Mononuclear cell (primary cell): ENCODE data around the gene LILRA5. TPM values are rescaled to one million over a fixed set of nuclear protein-coding genes. Genes with fewer than 3 reads are reported as not detected.
"Not testable (repeated sequence)": the region's sequence is repeated elsewhere in the genome, so short reads cannot be mapped to it uniquely, and the experiment has no call there.

Experiments used
- H3K27me3 ChIP-seq: 2 replicates; pipeline ENCODE4 v1.6.0; 2011; ENCODE audit warnings: low read length, control low read depth; ENCODE audit not compliant: insufficient read depth
- H3K4me1 ChIP-seq: 2 replicates; pipeline ENCODE4 v1.5.1; 2011; ENCODE audit warnings: mild to moderate bottlenecking, low read length, control low read depth; ENCODE audit not compliant: insufficient read depth
- H3K4me3 ChIP-seq: 2 replicates; pipeline ENCODE4 v1.5.1; 2011; ENCODE audit warnings: mild to moderate bottlenecking, low read length, moderate library complexity
- H3K9me3 ChIP-seq: 2 replicates; pipeline ENCODE4 v1.5.1; 2011; ENCODE audit warnings: low read depth, mild to moderate bottlenecking, control low read depth, low read length
- total RNA-seq: library from RNA; depleted of rRNA; stranded (reverse); fragments of >200 nt; gene quantifications from one replicate; pipeline ENCODE4 v1.2.3, GENCODE V29; 2012

LILRA5 gene
- total RNA-seq: 191 TPM

DNA sequence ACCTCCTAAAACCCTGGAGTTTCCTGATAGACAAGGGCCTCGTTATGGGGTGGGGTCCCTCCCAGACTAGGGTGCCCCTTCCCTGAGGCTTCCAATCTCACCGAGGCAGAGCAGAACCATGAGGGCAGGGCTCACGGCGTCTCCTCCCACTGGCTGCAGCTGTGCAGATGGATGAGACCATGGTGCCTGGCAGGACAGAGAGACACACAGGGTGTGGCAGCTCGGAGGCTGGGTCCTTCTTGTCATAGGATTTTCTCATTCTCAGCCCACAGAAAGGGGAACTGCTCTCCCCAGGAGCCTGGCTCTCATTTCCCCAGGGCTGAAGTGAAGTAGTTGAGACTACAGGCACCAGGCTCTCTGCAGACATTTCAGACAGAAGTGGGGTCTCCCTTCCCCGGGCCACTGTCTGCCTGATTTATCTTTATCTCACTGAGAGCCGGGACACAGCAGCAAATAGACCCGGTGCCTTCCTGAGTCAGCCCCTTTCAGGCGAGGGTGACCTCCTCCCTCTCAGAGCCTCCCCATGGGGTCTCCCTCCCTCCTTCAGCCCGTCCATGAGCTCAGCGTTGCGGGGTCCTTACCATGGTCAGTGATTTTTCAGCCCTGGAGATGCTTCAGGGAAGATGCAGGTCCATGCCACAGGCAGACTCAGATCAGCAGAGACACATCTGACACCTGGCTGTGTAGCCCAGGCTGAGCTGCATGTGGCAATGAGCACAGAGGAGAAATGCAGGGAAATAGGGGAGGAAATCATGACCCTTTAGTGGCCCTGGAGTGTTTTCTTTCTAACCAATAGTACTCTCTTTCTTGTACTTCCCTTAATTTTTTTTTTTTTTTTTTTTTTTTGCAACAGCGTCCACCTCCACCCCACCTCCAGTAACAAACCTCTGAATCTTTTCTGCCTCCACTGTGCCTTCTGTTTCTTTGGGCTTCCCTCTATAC lies at the start of gene LILRA5:
LILRA5 (minus strand) TSS at position 731 of the 942 bp plus-strand sequence; CDS start at position 584, 147 bp downstream.
- Histone ChIP-seq H3K27me3 (no peaks in the 10 kb centered on the region), H3K4me3 (peak within 1 kb of the TSS; percentile 53), H3K9me3 (no peaks in the 10 kb centered on the region), H3K4me1 (peaks cover 69% of the 10 kb centered on the region)

DNA sequence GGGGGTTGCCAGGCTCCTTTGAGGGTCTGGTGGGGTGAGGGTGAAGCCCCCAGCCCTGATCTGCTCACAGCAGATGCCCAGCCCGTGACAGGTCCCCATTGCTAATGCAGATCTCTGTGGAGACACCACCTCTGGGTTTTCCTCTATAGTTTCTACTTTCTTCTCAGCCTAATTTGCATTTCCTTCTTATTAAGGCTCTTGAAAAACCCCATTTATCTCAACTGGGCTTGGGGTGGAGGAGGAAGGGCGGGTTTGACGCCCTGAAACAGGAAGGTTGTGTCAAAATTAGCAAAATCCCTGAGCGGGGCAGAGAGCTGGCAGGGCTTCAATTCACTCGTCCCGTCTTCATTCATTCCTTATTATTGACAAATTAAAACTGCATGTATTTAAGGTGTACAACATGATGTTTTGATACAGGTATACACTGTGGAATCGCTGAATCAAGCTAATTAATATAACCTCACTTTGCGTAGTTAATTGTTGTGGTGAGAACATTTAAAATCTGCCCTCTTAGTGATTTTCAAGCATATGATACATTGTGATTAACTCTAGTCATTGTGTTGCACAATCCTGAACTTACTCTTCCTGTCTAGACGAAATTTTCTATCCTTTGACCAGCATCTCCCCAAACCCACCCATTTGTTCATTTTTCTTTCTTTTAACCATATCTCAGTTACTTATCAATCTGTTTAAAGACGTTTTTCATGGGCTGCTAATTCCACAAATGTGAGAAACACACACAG lies 48.9 kb upstream of the LILRA5 start:
- peak overlapping the region; percentile 70 for H3K4me3 ChIP-seq
- not testable (repeated sequence) for H3K27me3 ChIP-seq, H3K9me3 ChIP-seq
- peaks cover 61% of the 10 kb centered on the region for H3K4me1 ChIP-seq

DNA sequence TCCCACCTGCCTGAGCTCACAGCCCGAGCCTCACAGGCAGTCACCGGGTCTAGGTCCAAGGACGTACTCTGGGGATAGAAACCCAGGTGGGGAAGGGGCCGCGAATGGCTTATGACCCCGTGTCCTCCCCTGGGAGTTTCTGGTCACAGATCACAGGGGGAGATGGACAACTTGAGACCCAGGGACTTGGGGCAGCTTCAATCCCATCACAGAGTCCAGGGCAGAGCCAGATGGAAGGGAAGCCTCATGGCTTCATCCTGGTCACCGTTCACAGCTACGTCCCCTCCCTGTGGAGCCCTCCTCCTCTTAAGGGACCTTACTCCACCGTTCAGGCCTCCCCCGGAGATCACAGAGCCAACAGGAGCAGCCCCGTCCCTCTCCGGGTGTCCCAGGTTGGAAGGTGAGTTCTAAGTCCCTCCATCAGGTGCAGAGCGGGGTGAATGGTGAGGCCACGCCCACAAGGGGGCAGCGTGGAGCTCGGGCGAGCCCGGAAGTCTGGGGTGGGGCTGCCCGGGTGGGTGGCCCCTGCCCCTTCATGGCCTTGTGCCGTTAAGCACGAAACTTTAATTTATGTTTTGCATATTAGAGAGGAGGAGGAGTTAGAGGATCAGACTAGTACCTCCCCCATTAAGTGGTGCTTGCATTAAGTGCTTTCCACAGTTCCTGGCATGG lies 46.3 kb upstream of the LILRA5 start:
- H3K9me3 ChIP-seq, H3K4me3 ChIP-seq, H3K27me3 ChIP-seq: not testable (repeated sequence)
- peaks cover 36% of the 10 kb centered on the region for H3K4me1 ChIP-seq

DNA sequence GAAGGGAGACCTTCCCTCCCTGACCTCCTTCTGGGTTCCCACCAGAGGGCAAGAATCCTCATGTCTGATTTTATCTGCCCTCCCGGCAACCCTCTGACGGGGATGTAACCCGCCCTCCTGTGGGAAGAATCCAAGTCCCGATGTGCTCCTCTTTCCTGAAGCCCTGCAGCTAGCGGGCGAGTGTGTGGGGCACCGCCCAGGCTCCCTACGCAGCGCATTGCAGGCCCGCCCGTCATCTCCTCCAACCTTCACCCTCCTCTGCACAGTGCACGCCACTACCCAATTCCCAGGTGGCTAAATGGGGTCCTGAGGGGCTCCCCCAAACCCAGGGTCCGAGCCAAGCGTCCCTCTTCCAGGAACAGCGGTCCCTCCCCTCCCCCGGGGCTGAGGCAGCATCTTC lies 44.4 kb upstream of the LILRA5 start:
- Histone ChIP-seq H3K27me3 (no peaks in the 10 kb centered on the region), H3K4me1 (peaks cover 33% of the 10 kb centered on the region), H3K9me3 (no peaks in the 10 kb centered on the region), H3K4me3 (no peak overlapping the region)

DNA sequence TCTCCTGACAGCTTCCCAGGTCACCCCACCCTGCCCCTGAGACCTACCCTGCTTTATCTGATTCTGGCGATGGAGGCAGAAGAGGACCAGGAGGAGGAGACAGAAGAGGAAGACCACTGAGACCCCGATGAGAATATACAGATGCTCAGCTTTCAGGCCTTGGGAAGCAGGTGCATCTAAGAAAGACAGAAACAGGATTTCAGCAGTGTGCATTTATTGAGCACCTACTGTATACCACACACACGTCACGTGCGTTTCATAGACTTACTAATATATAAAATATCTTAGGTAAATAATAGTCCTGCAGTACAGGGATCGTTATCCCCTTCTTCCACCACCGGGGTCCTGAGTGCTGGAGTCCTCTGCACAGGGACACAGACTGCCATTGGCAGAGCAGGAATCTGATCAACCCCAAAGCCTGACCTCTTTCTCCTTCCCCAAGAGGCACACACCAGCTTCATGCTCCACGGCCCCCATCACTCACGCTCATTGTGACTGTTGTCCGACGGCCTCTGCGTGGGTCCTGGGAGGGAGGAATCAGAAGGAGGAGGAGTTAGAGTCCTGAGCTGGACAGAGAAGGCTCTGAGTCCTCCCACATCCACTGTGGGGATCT lies 43.6 kb upstream of the LILRA5 start:
- Histone ChIP-seq H3K27me3 (no peaks in the 10 kb centered on the region), H3K4me1 (peaks cover 37% of the 10 kb centered on the region), H3K4me3 (no peak overlapping the region), H3K9me3 (no peaks in the 10 kb centered on the region)

DNA sequence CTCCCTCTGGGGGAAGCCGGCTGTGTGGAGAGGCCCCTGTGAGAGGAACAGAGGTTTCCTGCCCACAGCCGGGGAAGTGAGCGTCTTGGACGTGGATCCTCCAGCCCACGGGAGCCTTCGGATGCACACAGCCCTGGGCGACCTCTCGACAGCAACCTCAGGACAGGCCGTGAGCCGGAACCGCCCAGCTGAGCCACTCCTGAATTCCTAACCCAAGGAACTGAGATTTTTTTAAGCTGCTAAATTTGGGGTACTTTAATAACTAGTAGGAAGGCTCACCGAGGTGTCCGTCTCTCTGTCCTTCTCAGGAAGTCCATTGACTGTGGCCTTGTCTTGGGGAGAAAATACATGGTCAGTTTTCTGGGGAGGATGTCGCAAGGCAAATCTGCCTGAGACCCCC lies 42.7 kb upstream of the LILRA5 start:
- Histone ChIP-seq H3K4me3 (no peak overlapping the region), H3K27me3 (no peaks in the 10 kb centered on the region), H3K9me3 (no peaks in the 10 kb centered on the region), H3K4me1 (peaks cover 37% of the 10 kb centered on the region)

DNA sequence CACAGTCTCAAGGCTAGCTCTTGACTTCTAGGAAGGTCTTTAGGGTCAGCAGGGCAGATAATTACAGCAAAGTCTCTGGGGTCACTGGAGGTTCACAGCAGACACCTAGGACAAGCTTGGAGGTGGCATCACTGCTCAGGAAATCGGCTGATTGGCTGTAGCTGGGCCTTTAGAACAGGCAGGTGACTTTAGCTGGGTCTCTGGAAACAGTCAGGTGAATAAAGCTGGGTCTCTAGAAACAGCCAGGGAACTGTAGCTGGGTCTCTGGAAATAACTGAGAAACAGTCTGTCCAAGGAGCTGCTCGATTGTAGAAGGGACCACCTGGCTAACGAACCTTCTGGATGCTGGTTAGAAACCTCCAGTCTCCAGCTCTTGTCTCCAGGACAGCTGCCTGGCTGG lies 41.8 kb upstream of the LILRA5 start:
- H3K27me3 ChIP-seq: no peaks in the 10 kb centered on the region
- H3K4me1 ChIP-seq: peaks cover 31% of the 10 kb centered on the region
- no peaks in the 10 kb centered on the region for H3K9me3 ChIP-seq

DNA sequence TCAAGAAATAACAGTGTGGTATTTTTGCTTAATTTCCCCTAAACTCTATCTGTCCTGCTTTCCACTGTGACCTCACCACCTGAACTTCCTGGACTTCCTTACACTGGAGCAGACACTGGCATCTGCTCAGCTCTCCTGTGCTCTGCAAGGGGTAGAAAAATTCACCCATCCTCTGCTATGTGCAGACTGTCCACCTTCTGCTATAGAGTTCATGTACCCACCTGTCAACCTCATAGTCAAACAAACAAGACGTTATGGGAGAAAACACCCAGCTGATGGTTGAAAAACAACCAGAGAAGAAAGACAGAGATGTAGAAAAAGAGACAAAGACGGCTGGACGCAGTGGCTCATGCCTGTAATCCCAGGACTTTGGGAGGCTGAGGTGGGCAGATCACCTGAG lies 39.6 kb upstream of the LILRA5 start:
- H3K27me3 ChIP-seq: no peaks in the 10 kb centered on the region
- H3K4me1 ChIP-seq: peaks cover 41% of the 10 kb centered on the region
- no peaks in the 10 kb centered on the region for H3K9me3 ChIP-seq
- H3K4me3 ChIP-seq: no peak overlapping the region

More for the DNA sequence above, 41.8 kb upstream of the LILRA5 start:
- no peak overlapping the region for H3K4me3 ChIP-seq

DNA sequence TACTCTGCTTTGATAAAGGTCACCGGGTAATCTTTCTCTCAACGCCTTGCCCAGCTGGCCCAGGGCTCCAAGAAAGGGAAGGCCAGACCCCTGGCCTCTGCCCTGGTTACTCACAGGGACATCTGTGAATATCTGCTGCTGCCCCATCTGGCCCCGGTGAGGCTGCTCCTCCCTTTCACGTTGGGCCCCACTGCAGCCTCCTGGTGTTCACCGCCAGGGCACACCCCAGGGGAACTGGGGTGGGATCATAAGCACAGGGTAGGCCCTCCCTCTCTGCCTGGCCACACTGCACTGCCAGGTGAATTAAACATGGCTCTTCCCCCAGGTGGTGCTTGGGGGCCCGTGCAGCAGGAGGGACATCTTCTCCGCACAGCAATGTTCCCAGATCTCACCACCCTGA lies 39.1 kb upstream of the LILRA5 start:
- H3K9me3 ChIP-seq: no peaks in the 10 kb centered on the region
- no peak overlapping the region for H3K4me3 ChIP-seq
- peaks cover 45% of the 10 kb centered on the region for H3K4me1 ChIP-seq
- no peaks in the 10 kb centered on the region for H3K27me3 ChIP-seq

DNA sequence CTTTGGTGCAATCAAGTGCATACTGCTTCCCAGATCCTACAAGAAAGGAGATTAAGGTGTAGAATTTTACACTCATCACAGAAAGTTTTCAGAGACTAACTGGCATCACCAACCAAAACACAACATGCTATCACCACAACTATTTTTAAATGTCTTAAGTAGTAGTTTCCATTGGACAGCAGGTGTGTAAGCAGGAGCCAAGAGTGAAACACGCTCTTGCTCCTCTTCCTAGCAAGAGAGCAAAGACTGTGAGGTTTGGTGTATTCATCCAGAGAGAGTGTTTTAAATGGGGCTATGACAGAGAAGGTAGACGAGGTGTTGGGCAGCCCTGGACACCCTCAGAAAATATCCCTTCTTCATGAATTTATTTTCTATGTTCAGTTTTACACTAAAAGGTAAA lies 38.5 kb upstream of the LILRA5 start:
- H3K9me3 ChIP-seq: no peaks in the 10 kb centered on the region
- H3K4me3 ChIP-seq: no peak overlapping the region
- H3K4me1 ChIP-seq: peaks cover 50% of the 10 kb centered on the region
- no peaks in the 10 kb centered on the region for H3K27me3 ChIP-seq

DNA sequence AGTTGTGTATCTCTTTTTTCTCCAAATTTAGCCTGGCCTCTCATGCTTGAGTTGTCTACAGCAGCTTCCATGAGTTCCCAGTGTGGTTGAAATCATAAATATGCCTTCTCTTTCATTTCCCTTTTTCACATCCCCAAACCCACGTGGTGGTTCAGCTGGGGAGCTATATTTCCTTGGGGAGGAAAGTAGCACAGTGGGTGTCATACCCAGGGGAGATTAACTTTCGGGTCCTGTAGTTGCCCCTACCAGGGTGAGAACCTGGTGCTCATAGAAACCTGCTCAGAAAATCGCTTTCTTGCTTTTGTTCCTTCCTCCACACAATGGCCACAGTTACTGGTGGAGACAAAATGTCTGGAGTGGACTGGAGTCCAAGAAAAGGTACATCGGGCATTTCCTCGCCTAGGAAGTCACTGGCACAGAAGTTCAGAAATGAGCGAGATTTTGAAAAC lies 33.0 kb upstream of the LILRA5 start:
- Histone ChIP-seq H3K4me3 (no peak overlapping the region), H3K4me1 (peaks cover 63% of the 10 kb centered on the region), H3K27me3 (no peaks in the 10 kb centered on the region), H3K9me3 (no peaks in the 10 kb centered on the region)

DNA sequence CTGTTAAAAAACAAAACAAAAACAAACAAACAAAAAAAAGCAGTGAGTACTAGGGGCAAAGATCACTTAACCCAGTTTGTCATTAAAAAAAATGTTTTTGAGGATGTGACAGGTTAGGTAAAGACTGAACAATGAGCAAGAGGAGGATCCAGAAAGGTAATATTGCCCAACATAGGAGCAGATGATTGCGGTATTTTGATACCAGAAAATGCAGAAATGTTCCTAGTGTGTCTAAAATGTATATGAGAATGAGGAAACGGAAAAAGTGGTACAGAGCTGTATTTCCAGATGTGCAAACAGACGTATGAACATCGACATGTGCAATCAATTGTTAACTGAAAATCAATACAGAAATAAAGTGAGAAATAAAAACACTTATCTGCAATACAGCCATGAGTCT lies 30.9 kb upstream of the LILRA5 start:
- H3K27me3 ChIP-seq: no peaks in the 10 kb centered on the region
- H3K4me1 ChIP-seq: peaks cover 75% of the 10 kb centered on the region
- H3K4me3 ChIP-seq: no peak overlapping the region
- no peaks in the 10 kb centered on the region for H3K9me3 ChIP-seq

DNA sequence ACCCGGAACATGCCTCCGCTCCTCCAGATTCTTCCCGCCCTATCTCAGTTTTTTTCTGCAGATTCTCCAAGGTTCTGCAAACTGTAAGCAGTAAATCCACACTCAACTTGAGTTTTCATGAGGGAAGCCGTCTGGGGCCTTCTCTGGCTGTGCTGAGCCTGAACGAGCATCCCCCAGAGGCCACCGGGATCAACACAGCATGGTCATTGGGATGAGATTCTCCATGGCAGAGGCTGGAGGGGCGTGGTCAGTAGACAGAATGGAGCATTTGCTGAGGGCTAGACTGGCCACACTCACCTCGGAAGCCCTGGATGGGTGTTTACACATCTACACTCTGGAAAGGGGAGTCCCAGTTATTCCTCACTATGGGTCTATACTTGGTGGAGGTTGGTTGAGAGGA lies 28.3 kb upstream of the LILRA5 start:
- Histone ChIP-seq H3K27me3 (no peaks in the 10 kb centered on the region), H3K4me3 (no peak overlapping the region), H3K9me3 (no peaks in the 10 kb centered on the region), H3K4me1 (peaks cover 57% of the 10 kb centered on the region)

DNA sequence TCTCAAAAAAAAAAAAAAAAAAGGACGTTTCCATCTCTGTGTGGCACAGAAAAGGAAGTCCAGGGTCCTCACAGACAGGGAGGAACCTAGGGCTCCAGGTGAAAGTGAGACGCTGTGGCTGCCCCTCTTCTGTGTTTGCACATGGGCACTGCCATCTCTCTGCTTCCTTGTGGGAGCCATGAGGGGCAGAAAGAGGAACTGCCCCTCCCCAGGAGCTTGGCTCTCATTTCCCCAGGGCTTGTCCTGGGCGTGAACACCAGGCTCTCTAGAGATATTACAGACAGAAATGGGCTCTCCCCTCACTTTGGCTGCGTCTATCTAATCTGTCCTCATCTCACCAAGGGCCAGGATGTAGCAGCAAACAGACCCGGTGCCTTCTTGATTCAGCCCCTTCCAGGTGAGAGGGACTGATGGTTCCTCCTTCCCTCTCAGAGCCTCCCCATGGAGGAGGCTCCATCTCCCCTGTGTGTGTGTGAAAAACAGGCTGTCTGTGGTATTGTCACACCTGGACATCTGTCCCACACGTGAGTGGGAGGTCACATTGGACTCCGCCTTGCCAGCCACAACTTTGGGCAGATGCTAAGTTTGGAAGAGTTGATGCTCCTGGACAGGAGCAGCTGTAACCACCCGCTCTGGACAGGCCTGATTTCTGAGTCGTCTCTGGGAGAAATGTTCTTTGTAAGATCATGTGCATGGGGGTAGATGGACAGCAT lies 26.8 kb upstream of the LILRA5 start:
- H3K4me1 ChIP-seq: peaks cover 45% of the 10 kb centered on the region
- H3K9me3 ChIP-seq: no peaks in the 10 kb centered on the region
- no peaks in the 10 kb centered on the region for H3K27me3 ChIP-seq
- no peak overlapping the region for H3K4me3 ChIP-seq
